Measurements from ENCODE around the gene PDXK. TPM values are rescaled to one million over a fixed set of nuclear protein-coding genes. Genes with fewer than 3 reads are reported as not detected.

PDXK gene
- total and polyA plus RNA-seq, 9 of the 15 experiments (the other 6 are each of a cell fraction or from before 2014, with no cell fraction given): 5.6 to 162 (median 76.5) TPM

DNA sequence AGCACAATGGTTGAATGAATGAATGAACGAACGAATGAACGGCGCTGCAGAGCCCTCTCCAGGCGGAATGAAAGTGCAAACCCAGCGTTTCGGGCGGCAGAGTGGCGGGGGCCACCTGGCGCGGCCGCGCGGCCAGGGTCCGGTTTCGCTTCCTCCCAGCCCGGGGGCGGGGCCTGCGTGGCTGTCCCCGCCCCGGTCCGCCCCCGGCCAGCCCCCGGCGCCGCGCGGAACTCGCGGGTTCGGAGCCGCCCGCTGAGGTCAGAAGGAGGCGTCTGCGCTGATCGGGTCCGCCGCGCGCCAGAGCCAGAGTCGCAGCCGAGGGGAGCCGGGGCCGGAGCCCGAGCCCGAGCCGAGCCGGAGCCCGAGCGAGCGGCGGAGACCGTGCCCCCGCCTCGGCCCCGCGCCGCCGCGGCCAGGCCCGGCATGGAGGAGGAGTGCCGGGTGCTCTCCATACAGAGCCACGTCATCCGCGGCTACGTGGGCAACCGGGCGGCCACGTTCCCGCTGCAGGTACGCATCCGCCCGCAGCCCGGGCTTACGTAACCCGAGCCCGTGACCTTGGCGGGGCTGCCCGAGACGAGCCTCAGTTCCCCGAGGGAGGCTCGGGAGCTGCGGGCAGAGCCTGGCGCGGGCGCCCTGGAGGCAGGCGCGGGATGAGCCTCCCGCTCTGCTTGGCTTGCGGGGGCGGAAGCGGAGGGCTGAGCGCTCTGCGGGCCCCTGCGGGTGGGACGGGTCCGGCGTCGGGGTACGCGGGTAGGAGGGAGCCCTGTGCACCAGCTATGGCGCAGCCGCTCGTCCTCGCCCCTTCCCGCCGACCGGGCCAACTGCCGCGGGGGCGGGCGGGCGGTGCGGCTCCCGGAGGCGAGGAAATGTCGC lies at the start of gene PDXK (continued):
- TF ChIP-seq TGIF2 (CRISPR knock-in tag; IDR thresholded peaks at IDR 0.05): peak; percentile 46; the same call in 1 of the 2 replicates
- no peak for TF ChIP-seq ZBTB49 (CRISPR knock-in tag; IDR thresholded peaks at IDR 0.05; ENCODE audit: borderline replicate concordance)
- no peak for TF ChIP-seq STAT5A (IDR thresholded peaks at IDR 0.05; ENCODE audit: borderline replicate concordance, low read length)
- peak; percentile 92; the same call in 1 of the 2 replicates for TF ChIP-seq FOXP1 (CRISPR knock-in tag; IDR thresholded peaks at IDR 0.05)
- TF ChIP-seq ZNF785 (CRISPR knock-in tag; IDR thresholded peaks at IDR 0.05): no peak
- no peak for TF ChIP-seq ZNF778 (CRISPR knock-in tag; IDR thresholded peaks at IDR 0.05)
- no peak for TF ChIP-seq ADNP (tag; IDR thresholded peaks at IDR 0.05)
- no peak for TF ChIP-seq MAFF (IDR thresholded peaks at IDR 0.05; ENCODE audit: low read length)
- TF ChIP-seq U2AF2 (optimal IDR thresholded peaks at IDR 0.05; ENCODE audit: low read depth, low read length): no peak
- TF ChIP-seq ZNF764 (CRISPR knock-in tag; IDR thresholded peaks at IDR 0.05; ENCODE audit: low read depth): no peak
- no peak for TF ChIP-seq NR1H2 (CRISPR knock-in tag; IDR thresholded peaks at IDR 0.05)
- TF ChIP-seq SMARCC2 (IDR thresholded peaks at IDR 0.05; ENCODE audit: low read depth): peak; percentile 5; the same call in 1 of the 2 replicates
- TF ChIP-seq NR3C1 (CRISPR knock-in tag; IDR thresholded peaks at IDR 0.05): peak; percentile 70; the same call in 1 of the 2 replicates
- TF ChIP-seq CTBP1 (IDR thresholded peaks at IDR 0.05; ENCODE audit: borderline replicate concordance): peak; percentile 78; the same call in 1 of the 2 replicates
- TF ChIP-seq POU5F1 (IDR thresholded peaks at IDR 0.05; ENCODE audit: borderline replicate concordance, low read depth, low read length, partially characterized antibody): no peak
- TF ChIP-seq GTF2A2 (tag; IDR thresholded peaks at IDR 0.05): no peak
- no peak for TF ChIP-seq BCL6 (CRISPR knock-in tag; IDR thresholded peaks at IDR 0.05)
- TF ChIP-seq CCAR2 (IDR thresholded peaks at IDR 0.05; ENCODE audit: low read depth, low read length): no peak
- TF ChIP-seq DEAF1 (CRISPR knock-in tag; IDR thresholded peaks at IDR 0.05): no peak
- TF ChIP-seq XRCC3 (IDR thresholded peaks at IDR 0.05): no peak
- TF ChIP-seq ATF3 (IDR thresholded peaks at IDR 0.05): peak; percentile 68
- TF ChIP-seq ATF3 (CRISPR knock-in tag; conservative IDR thresholded peaks at IDR 0.05): 0 out of 2 replicates have a peak, but pooled peaks have one; percentile 53
- no peak for TF ChIP-seq ZNF140 (CRISPR knock-in tag; IDR thresholded peaks at IDR 0.05)
- TF ChIP-seq ZNF717 (CRISPR knock-in tag; IDR thresholded peaks at IDR 0.05): no peak
- TF ChIP-seq CHD4 (IDR thresholded peaks at IDR 0.05; ENCODE audit: insufficient read depth, insufficient replicate concordance, low read depth, low read length, poor library complexity, severe bottlenecking): no peak

All from K562 (cell line).